Body of pancreas (tissue), 4 donors: ENCODE measurements around the gene TTC16. TPM values are rescaled to one million over a fixed set of nuclear protein-coding genes. Genes with fewer than 3 reads are reported as not detected.
A peak's percentile ranks its signal among the peaks of the same experiment; 100 is the strongest.

ENCODE experiments used
- ATAC-seq: fragments of 150-250 bp; one replicate; pipeline ENCODE4 v1.9.1; 2016
- DNase-seq, 4 donors: peaks; one replicate each; pipeline ENCODE4 v3.0.0-alpha.2; 2019
- H3K27ac ChIP-seq, 4 donors: fragments of 200-600 bp; sonication (generic); 1 replicate in 3 of 4; 2 replicates in 1 of 4; pipeline versions ENCODE4 v1.5.1 to v1.6.1; 2016 to 2019; ENCODE audit warnings: mild to moderate bottlenecking in 1 of 4, mixed read lengths in 1 of 4, moderate library complexity in 1 of 4
- H3K27me3 ChIP-seq, 2 donors: fragments of 200-600 bp; sonication (generic); one replicate each; pipeline ENCODE4 v1.6.0; 2016; ENCODE audit warnings: mild to moderate bottlenecking in 1 of 2
- H3K36me3 ChIP-seq, 2 donors: fragments of 200-600 bp; sonication (generic); replicated peaks in 1 of 2; 2 replicates each; pipeline ENCODE4 v1.5.1; 2016; ENCODE audit warnings: low read depth in 2 of 2; ENCODE audit not compliant: insufficient read depth in 1 of 2
- H3K4me1 ChIP-seq: fragments of 200-600 bp; sonication (generic); one replicate; pipeline ENCODE4 v1.6.0; 2016
- H3K4me3 ChIP-seq, 2 donors: fragments of 200-600 bp; sonication (generic); 1 replicate in 1 of 2; 2 replicates in 1 of 2; pipeline ENCODE4 v1.5.1; 2016 to 2019
- H3K9me3 ChIP-seq, 3 donors: fragments of 200-600 bp; sonication (generic); 1 replicate in 2 of 3; 2 replicates in 1 of 3; pipeline ENCODE4 v1.5.1; 2016
- POLR2A ChIP-seq, 3 donors: fragments of 450-650 bp; IDR thresholded peaks; one replicate each; pipeline ENCODE4 v1.6.1; 2016; ENCODE audit warnings: antibody characterized with exemption in 3 of 3, mild to moderate bottlenecking in 2 of 3
- WGBS, 2 donors: methylation state at CpG; one replicate each; pipeline ENCODE4 v1.1.5; 2017; 5-methylcytosine and 5-hydroxymethylcytosine counted together
- intact Hi-C: fragments of 100-400 bp; cut with DNase I; formaldehyde crosslinking; loops from one replicate; pipeline ENCODE4 v1.15.1; 2023
- total RNA-seq, 2 donors: library from RNA; depleted of rRNA; stranded (reverse); fragments of >200 nt; gene quantifications; one replicate each; pipeline ENCODE4 v1.1.0, GENCODE V29; 2016
- TF ChIP-seq, protein P1 (sequence below), 7 experiments: fragments of 450-650 bp in 4 of 7; fragments of 200-600 bp in 3 of 7; sonication (generic) in 3 of 7; IDR thresholded peaks; one replicate each; pipeline ENCODE4 v1.5.1; 2016 to 2019; ENCODE audit warnings: antibody characterized with exemption in 7 of 7

Gene TTC16
- total RNA-seq, 2 donors from 2014 or later, result under 0.01 to 0.52 TPM

DNA sequence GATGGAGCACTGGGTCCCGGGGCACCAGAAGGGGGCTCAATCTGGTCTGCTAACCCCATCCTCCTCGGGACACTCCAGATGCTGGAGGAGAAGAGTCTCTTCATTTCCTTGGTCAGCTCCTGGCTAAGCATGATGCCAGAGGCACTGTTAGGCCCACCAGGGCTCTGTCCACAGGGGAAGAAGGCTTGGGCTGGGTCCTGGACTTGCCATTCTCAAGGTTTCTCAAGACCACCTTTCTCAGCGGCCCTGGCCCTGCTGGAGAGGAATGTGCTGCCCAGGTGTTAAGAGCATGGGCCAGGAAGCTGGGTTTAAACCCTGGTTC lies 54.7 kb downstream of the TTC16 start:
- H3K36me3 ChIP-seq, result no peaks in the 10 kb centered on the region
- ATAC-seq (no peak), DNase-seq (no peak)
- intact Hi-C loops, result no loop called here
- no peaks in the 10 kb centered on the region for H3K27me3 ChIP-seq
- no peaks in the 10 kb centered on the region for H3K9me3 ChIP-seq
- WGBS, 2 donors, result 72 to 90% methylated on average over 2 to 3 of the region's 3 CpGs
- H3K4me3 ChIP-seq, result no peak overlapping the region
- TF ChIP-seq, protein P1, sequence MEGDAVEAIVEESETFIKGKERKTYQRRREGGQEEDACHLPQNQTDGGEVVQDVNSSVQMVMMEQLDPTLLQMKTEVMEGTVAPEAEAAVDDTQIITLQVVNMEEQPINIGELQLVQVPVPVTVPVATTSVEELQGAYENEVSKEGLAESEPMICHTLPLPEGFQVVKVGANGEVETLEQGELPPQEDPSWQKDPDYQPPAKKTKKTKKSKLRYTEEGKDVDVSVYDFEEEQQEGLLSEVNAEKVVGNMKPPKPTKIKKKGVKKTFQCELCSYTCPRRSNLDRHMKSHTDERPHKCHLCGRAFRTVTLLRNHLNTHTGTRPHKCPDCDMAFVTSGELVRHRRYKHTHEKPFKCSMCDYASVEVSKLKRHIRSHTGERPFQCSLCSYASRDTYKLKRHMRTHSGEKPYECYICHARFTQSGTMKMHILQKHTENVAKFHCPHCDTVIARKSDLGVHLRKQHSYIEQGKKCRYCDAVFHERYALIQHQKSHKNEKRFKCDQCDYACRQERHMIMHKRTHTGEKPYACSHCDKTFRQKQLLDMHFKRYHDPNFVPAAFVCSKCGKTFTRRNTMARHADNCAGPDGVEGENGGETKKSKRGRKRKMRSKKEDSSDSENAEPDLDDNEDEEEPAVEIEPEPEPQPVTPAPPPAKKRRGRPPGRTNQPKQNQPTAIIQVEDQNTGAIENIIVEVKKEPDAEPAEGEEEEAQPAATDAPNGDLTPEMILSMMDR (IDR thresholded peaks at IDR 0.05), result no peak
- no peak for TF ChIP-seq POLR2A (IDR thresholded peaks at IDR 0.05)
- peaks cover 15% of the 10 kb centered on the region for H3K4me1 ChIP-seq
- peak overlapping the region in 3 of 4 donors; percentile 30 to 75 (median 67) for H3K27ac ChIP-seq

DNA sequence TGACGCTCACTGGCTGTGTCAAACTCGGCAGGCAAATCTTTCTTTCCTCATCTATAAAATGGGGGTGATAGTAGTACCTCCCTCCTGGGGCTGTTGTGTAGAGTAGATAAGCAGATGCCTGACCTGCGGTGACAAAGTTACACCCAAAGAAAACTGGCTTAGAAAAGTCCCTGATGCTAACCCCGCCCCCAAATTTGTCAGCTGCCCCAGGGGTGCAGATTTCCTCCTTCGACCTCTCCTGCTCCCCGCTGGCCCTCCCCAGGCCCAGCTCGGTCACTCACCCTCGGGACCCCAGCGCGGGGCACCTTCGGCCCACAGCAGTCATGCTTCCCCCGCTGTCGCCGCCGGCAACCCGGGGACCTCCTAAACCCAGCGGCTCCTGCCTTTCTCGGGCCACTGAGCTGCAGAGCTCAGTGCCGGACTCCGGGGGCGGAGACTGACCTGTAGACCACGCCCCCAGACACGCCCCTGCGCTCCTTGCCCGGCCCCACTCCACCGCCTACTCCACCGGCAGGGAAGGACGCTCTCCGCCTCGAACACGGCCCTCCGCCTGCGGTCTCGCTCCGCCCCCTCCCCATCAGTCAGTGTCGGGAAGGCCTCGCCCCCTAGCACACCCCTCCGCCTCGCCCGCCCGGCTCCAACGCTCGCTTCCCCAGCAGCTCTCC lies 55.2 kb downstream of the TTC16 start:
- no peaks in the 10 kb centered on the region for H3K9me3 ChIP-seq
- no peak overlapping the region for H3K4me3 ChIP-seq
- H3K4me1 ChIP-seq, result peaks cover 15% of the 10 kb centered on the region
- H3K27me3 ChIP-seq, result no peaks in the 10 kb centered on the region
- intact Hi-C loops, result no loop called here
- H3K36me3 ChIP-seq, result no peaks in the 10 kb centered on the region
- H3K27ac ChIP-seq, result peak overlapping the region in 3 of 4 donors; percentile 30 to 75 (median 67)
- peak; percentile 99 for DNase-seq
- 3 to 13% methylated on average over 6 to 43 of the region's 43 CpGs for WGBS, 2 donors
- TF ChIP-seq POLR2A (IDR thresholded peaks at IDR 0.05), result peak in 2 of 3 donors; percentile 36 to 51
- TF ChIP-seq, protein P1 (IDR thresholded peaks at IDR 0.05), result peak in 2 of 7 experiments; percentile 6 to 8
- ATAC-seq, result peak; percentile 98

DNA sequence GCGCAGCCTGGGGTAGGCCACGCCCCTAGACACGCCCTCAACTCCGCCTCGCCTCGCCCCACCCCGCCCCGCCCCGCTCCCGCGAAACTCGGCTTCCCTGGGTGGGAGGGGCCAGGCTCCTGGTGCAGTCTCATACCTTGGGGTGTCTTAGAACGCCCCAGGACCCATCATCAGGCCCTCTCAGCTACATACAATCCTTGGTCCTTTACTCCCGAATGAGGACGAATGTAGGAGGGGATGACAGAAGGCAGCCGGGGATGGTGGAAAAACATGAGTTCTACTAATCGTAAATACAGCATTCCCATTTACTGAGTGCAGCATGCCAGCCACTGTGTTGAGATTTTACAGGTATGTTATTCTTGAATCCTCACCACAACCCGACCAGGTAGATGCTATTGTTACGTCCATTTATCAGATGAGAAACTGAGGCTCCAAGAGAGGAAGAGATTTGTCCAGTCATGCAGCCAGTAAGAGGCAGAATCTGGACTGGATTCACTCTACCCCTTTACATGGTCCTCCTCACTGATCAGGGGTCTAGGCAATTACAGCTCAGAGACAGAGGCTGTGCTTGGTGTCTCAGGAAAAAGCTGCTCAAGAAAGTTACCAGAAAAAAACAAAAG lies 55.8 kb downstream of the TTC16 start:
- H3K4me1 ChIP-seq, result peaks cover 15% of the 10 kb centered on the region
- H3K36me3 ChIP-seq, result no peaks in the 10 kb centered on the region
- intact Hi-C loops, result no loop called here
- no peaks in the 10 kb centered on the region for H3K27me3 ChIP-seq
- no peaks in the 10 kb centered on the region for H3K9me3 ChIP-seq
- peak overlapping the region in 3 of 4 donors; percentile 15 to 67 (median 53) for H3K27ac ChIP-seq
- TF ChIP-seq, protein P1 (IDR thresholded peaks at IDR 0.05), result no peak
- no peak for TF ChIP-seq POLR2A (IDR thresholded peaks at IDR 0.05)
- DNase-seq (no peak), ATAC-seq (no peak)
- no peak overlapping the region for H3K4me3 ChIP-seq
- WGBS, 2 donors, result 3 to 5% methylated on average over 11 to 19 of the region's 19 CpGs

DNA sequence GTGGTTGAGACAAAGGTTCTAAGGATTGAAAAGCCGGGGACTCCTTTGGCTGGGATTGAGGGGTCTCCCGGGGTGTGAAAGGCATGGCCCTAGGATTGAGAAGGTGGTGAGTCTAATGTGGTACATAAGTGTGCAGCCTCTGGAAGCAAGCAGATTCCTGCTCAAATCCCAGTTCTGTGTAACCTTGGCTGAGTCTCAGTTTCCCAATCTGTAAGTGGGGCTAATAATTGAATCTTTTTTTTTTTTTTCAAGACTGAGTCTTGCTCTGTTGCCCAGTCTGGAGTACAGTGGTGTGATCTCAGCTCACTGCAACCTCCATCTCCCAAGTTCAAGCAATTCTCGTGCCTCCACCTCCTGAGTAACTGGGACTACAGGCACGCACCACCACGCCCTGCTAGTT lies 56.7 kb downstream of the TTC16 start:
- WGBS, 2 donors, result 84 to 95% methylated on average over 5 of the region's 5 CpGs
- Histone ChIP-seq H3K27ac (no peak overlapping the region), H3K9me3 (no peaks in the 10 kb centered on the region), H3K4me3 (no peak overlapping the region), H3K4me1 (peaks cover 15% of the 10 kb centered on the region), H3K36me3 (no peaks in the 10 kb centered on the region), H3K27me3 (no peaks in the 10 kb centered on the region)
- ATAC-seq (no peak), DNase-seq (no peak)
- no peak for TF ChIP-seq POLR2A (IDR thresholded peaks at IDR 0.05)
- TF ChIP-seq, protein P1 (IDR thresholded peaks at IDR 0.05), result no peak
- intact Hi-C loops, result no loop called here

DNA sequence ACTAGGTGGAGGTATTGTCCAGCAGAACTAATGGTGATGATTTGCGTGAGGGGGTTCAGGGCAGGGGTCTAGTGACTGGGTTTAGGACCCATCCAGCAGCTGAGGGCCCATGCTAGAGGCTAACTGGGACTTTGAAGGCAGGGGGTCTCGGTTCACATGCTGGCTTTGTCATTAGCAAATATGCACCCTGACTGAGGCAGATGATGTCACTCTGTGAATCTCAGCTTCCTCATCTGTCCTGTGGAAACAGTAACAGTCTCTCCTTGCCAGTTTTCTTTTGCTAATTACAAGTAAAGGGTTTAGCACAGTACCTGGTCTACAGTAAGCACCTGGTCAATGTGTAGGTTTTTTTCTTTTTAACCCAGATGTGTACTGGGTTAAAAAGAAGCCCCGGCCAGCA lies 57.4 kb downstream of the TTC16 start:
- intact Hi-C loops, result no loop called here
- ATAC-seq, result no peak
- 78 to 85% methylated on average over 3 of the region's 3 CpGs for WGBS, 2 donors

More for the DNA sequence above, 57.4 kb downstream of the TTC16 start:
- Histone ChIP-seq H3K36me3 (no peaks in the 10 kb centered on the region), H3K27ac (no peak overlapping the region), H3K27me3 (no peaks in the 10 kb centered on the region), H3K4me3 (no peak overlapping the region), H3K4me1 (peaks cover 15% of the 10 kb centered on the region), H3K9me3 (no peaks in the 10 kb centered on the region)
- TF ChIP-seq POLR2A (IDR thresholded peaks at IDR 0.05), result no peak
- TF ChIP-seq, protein P1 (IDR thresholded peaks at IDR 0.05), result no peak
- no peak for DNase-seq
